B cell (primary cell): Measurements from ENCODE around the gene SLC6A7. TPM values are rescaled to one million over a fixed set of nuclear protein-coding genes. Genes with fewer than 3 reads are reported as not detected.

Source experiments
- ATAC-seq: fragments of 200-7000 bp; cut with Tn5 transposase; one replicate; pipeline ENCODE4 v1.10.0; 2021; ENCODE audit warnings: low read depth, mild to moderate bottlenecking, moderate number of reproducible peaks, moderate library complexity
- CTCF ChIA-PET: fragments of 350-600 bp; sonication (Branson Sonifier 250); formaldehyde crosslinking; loops from one replicate; lab custom pipeline; 2021; ENCODE audit warnings: antibody characterized with exemption, inconsistent platforms; lab: Charles Lee
- POLR2A ChIA-PET: fragments of 350-600 bp; sonication (Branson Sonifier 250); formaldehyde crosslinking; loops from one replicate; lab custom pipeline; 2021; ENCODE audit warnings: antibody characterized with exemption; lab: Charles Lee
- DNase-seq: peaks from one replicate; pipeline ENCODE4 v3.0.0; 2013
- H2AFZ ChIP-seq: 2 replicates; pipeline ENCODE4 v1.6.1; 2012; ENCODE audit warnings: mild to moderate bottlenecking, low read depth, low read length; ENCODE audit not compliant: insufficient read depth, poor library complexity, severe bottlenecking
- H3K27ac ChIP-seq, 2 donors: 1 replicate in 1 of 2; 2 replicates in 1 of 2; pipeline ENCODE4 v1.5.1; 2012 to 2013; ENCODE audit warnings: low read length in 2 of 2, mild to moderate bottlenecking in 2 of 2, moderate library complexity in 1 of 2
- H3K27me3 ChIP-seq, 4 experiments: fragments of 200-600 bp in 1 of 4; sonication (generic) in 1 of 4; replicated peaks in 1 of 4; 1 replicate in 2 of 4; 2 replicates in 2 of 4; pipeline versions ENCODE4 v1.6.1 to v1.7.0; 2013 to 2016; ENCODE audit warnings: low read length in 3 of 4, mild to moderate bottlenecking in 2 of 4, mixed read lengths in 1 of 4, moderate library complexity in 1 of 4; ENCODE audit not compliant: insufficient read depth in 4 of 4, control insufficient read depth in 3 of 4; ENCODE audit errors: control extremely low read depth in 1 of 4
- H3K36me3 ChIP-seq, 2 experiments: replicated peaks in 1 of 2; 1 replicate in 1 of 2; 2 replicates in 1 of 2; pipeline versions ENCODE4 v1.6.1 to v1.7.1; 2013; ENCODE audit warnings: low read length in 1 of 2; ENCODE audit not compliant: insufficient read depth in 2 of 2, control insufficient read depth in 1 of 2; ENCODE audit errors: control extremely low read depth in 1 of 2, extremely low read depth in 1 of 2
- H3K4me1 ChIP-seq, 2 donors: fragments of 200-600 bp in 1 of 2; sonication (generic) in 1 of 2; 1 replicate in 1 of 2; 2 replicates in 1 of 2; pipeline versions ENCODE4 v1.5.1 to v1.6.1; 2013 to 2017; ENCODE audit warnings: low read length in 2 of 2; ENCODE audit not compliant: control insufficient read depth in 2 of 2, insufficient read depth in 2 of 2
- H3K4me2 ChIP-seq: replicated peaks from 2 replicates; pipeline ENCODE3; 2012; ENCODE audit warnings: mild to moderate bottlenecking, low read depth, low read length; ENCODE audit not compliant: poor library complexity, severe bottlenecking
- H3K4me3 ChIP-seq, 5 experiments: fragments of 200-600 bp in 1 of 5; sonication (generic) in 1 of 5; 1 replicate in 3 of 5; 2 replicates in 2 of 5; pipeline versions ENCODE4 v1.5.1 to v1.7.0; 2011 to 2016; ENCODE audit warnings: low read length in 4 of 5, mild to moderate bottlenecking in 4 of 5, low read depth in 2 of 5, control low read depth in 1 of 5, moderate library complexity in 1 of 5; ENCODE audit not compliant: insufficient read depth in 1 of 5; ENCODE audit errors: control extremely low read depth in 1 of 5, extremely low read depth in 1 of 5
- H3K79me2 ChIP-seq: fragments of 200-600 bp; sonication (generic); one replicate; pipeline ENCODE4 v1.6.0; 2016; ENCODE audit warnings: low read length; ENCODE audit not compliant: control insufficient read depth, insufficient read depth
- H3K9ac ChIP-seq: fragments of 200-600 bp; sonication (generic); 2 replicates; pipeline ENCODE4 v1.6.1; 2017; ENCODE audit warnings: mild to moderate bottlenecking, low read length, moderate library complexity
- H3K9me3 ChIP-seq, 3 donors: one replicate each; pipeline versions ENCODE4 v1.6.1 to v1.7.1; 2013; ENCODE audit warnings: low read length in 2 of 3; ENCODE audit not compliant: control insufficient read depth in 2 of 3, insufficient read depth in 1 of 3; ENCODE audit errors: control extremely low read depth in 1 of 3
- H4K20me1 ChIP-seq: 2 replicates; pipeline ENCODE4 v1.6.0; 2012; ENCODE audit warnings: mild to moderate bottlenecking, low read length; ENCODE audit not compliant: insufficient read depth, control insufficient read depth, poor library complexity, severe bottlenecking
- H3K27ac Mint-ChIP-seq: one replicate; pipeline ENCODE4 v1.8.0; 2021; ENCODE audit warnings: mixed read lengths
- H3K27me3 Mint-ChIP-seq: one replicate; pipeline ENCODE4 v1.8.0; 2021; ENCODE audit warnings: mixed read lengths
- H3K4me1 Mint-ChIP-seq: one replicate; pipeline ENCODE4 v1.8.0; 2021; ENCODE audit warnings: mixed read lengths
- H3K4me3 Mint-ChIP-seq: one replicate; pipeline ENCODE4 v1.8.0; 2021; ENCODE audit warnings: mixed read lengths
- H3K9me3 Mint-ChIP-seq: one replicate; pipeline ENCODE4 v1.8.0; 2022; ENCODE audit warnings: mixed read lengths; ENCODE audit not compliant: insufficient read depth
- CTCF ChIP-seq: fragments of 200-600 bp; IDR thresholded peaks from one replicate; pipeline ENCODE4 v1.8.0; 2022; ENCODE audit warnings: antibody characterized with exemption, mild to moderate bottlenecking
- EZH2 ChIP-seq: IDR thresholded peaks from 2 replicates; pipeline ENCODE4 v1.6.1; 2012; ENCODE audit warnings: borderline replicate concordance, low read depth, mild to moderate bottlenecking, moderate library complexity, low read length; ENCODE audit not compliant: insufficient read depth, poor library complexity, severe bottlenecking
- WGBS: methylation state at CpG from one replicate; pipeline ENCODE4 v1.1.5; 2013; ENCODE audit warnings: missing lambda C conversion rate; ENCODE audit not compliant: insufficient coverage; 5-methylcytosine and 5-hydroxymethylcytosine counted together
- intact Hi-C: fragments of 100-400 bp; cut with micrococcal nuclease; formaldehyde crosslinking; loops from one replicate; pipeline ENCODE4 v1.10.0; 2022
- polyA plus RNA-seq: library from polyadenylated mRNA; depleted of rRNA; stranded (reverse); fragments of >200 nt; gene quantifications from 2 replicates; pipeline ENCODE4 v1.2.3, GENCODE V29; 2012
- total RNA-seq, 2 donors: library from RNA; stranded (reverse); fragments of 120-200 nt in 1 of 2; gene quantifications; 1 replicate in 1 of 2; 2 replicates in 1 of 2; pipeline versions ENCODE4 v1.2.3 to v1.2.4, GENCODE V29; 2013 to 2022

Gene SLC6A7
- total and polyA plus RNA-seq, 2 donors (not counting 1 experiment from before 2014, with no cell fraction given): not detected

DNA sequence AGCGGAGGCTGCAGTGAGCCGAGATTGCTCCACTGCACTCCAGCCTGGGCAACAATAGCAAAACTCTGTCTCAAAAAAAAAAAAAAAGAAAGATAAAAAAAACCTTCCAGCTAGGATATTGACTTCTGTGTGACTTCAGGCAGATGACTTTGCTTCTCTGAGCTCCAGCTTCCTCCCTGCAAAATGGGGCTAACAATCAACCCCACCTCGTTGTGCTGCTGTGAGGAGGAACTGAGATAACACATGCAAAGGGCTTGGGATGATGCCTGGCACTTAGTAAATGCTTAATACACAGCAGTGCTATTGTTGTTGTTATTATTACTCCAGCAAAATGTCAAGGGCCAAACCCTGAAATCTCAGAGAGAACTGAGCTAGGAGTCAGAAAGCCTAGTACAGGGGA is 26.8 kb upstream of the SLC6A7 start:
- Histone ChIP-seq H3K4me3 (no peak overlapping the region), H3K9ac (no peak overlapping the region), H3K27ac (no peak overlapping the region), H3K4me1 (peaks cover 12 to 13% of the 10 kb centered on the region in 2 donors), H4K20me1 (no peaks in the 10 kb centered on the region), H3K36me3 (no peaks in the 10 kb centered on the region), H3K9me3 (no peaks in the 10 kb centered on the region), H2AFZ (no peak overlapping the region), H3K27me3 (peaks cover 0 to 14% (median 6%) of the 10 kb centered on the region in 4 experiments), H3K4me2 (no peak overlapping the region), H3K79me2 (no peaks in the 10 kb centered on the region)
- WGBS: no CpG with 5 or more reads among the region's 3 CpGs
- no peaks in the 10 kb centered on the region for H3K9me3 Mint-ChIP-seq
- peaks cover 18% of the 10 kb centered on the region for H3K4me1 Mint-ChIP-seq
- intact Hi-C loops: no loop called here
- TF ChIP-seq CTCF (no peak), EZH2 (no peak)
- ATAC-seq: no peak
- H3K4me3 Mint-ChIP-seq: no peak overlapping the region
- DNase-seq: no peak
- CTCF ChIA-PET: interaction anchor here (0.9 to 1.8 kb wide), 6 partner anchors 10 to 287 kb away, joined by 3 to 5 read pairs (median 4); no protein-coding TSS in a partner anchor
- no peak overlapping the region for H3K27ac Mint-ChIP-seq
- H3K27me3 Mint-ChIP-seq: peaks cover 19% of the 10 kb centered on the region
- POLR2A ChIA-PET: no interaction called here

DNA sequence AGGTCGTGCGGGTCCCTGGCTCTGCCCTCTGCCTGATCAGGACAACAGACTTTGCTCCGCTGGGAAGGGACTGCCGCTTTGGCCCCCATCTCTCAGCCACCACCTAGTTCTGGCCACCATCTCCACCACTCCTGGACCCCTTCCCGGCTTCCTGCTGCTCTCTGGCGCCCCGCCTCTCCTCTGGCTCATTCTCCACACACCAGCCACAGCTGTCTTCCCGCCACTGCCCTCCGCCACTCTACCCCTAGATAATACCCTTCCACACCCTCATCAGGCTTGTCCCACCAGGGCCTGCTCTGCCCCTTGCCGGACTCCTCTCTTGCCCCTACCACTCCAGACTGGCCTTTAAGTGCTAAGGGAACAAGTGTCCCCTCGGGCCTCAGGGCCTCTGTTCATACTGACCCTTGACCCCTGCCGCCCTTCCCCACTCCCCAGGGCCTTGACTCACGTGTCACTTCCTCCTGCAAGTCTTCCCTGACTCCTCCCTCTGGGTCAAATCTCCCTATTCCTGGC is 26.3 kb upstream of the SLC6A7 start:
- Mint-ChIP-seq H3K4me3 (no peak overlapping the region), H3K9me3 (no peaks in the 10 kb centered on the region), H3K4me1 (peaks cover 18% of the 10 kb centered on the region), H3K27ac (no peak overlapping the region), H3K27me3 (peaks cover 25% of the 10 kb centered on the region)
- 85% methylated on average over 13 of the region's 13 CpGs for WGBS
- DNase-seq (no peak), ATAC-seq (no peak)
- Histone ChIP-seq H3K36me3 (no peaks in the 10 kb centered on the region), H3K9ac (no peak overlapping the region), H3K4me2 (no peak overlapping the region), H4K20me1 (no peaks in the 10 kb centered on the region), H3K4me3 (no peak overlapping the region), H2AFZ (no peak overlapping the region), H3K79me2 (no peaks in the 10 kb centered on the region), H3K9me3 (no peaks in the 10 kb centered on the region), H3K27me3 (peaks cover 0 to 19% (median 9%) of the 10 kb centered on the region in 4 experiments), H3K27ac (no peak overlapping the region), H3K4me1 (peaks cover 12 to 13% of the 10 kb centered on the region in 2 donors)
- POLR2A ChIA-PET: no interaction called here
- CTCF ChIA-PET: interaction anchor here (0.9 to 1.5 kb wide), 4 partner anchors 13 to 186 kb away, joined by 3 to 4 read pairs (median 4); no protein-coding TSS in a partner anchor
- no peak for TF ChIP-seq CTCF
- TF ChIP-seq EZH2: no peak
- intact Hi-C loops: no loop called here
